ENCODE measurements around the gene GLRX5.

GRCh38 chr14:95524706-95525512 lies 9.9 kb upstream of the GLRX5 start:
- no peak for TF ChIP-seq POLR2A (IDR thresholded peaks at IDR 0.05)
- TF ChIP-seq CTCF (IDR thresholded peaks at IDR 0.05): no peak

All from uterus (tissue), 2 donors.